ENCODE data around the gene ADRA2B. TPM values are rescaled to one million over a fixed set of nuclear protein-coding genes. Genes with fewer than 3 reads are reported as not detected.

Gene ADRA2B
- total and polyA plus RNA-seq, 2 donors (not counting 1 experiment from before 2014, with no cell fraction given): 0.27 to 0.46 TPM

- Histone ChIP-seq H3K4me2 (replicated peaks; ENCODE audit: low read depth, low read length, poor library complexity, severe bottlenecking) (no peak overlapping the region), H3K9ac (ENCODE audit: low read length) (no peak overlapping the region), H4K20me1 (ENCODE audit: control insufficient read depth, insufficient read depth, low read length, poor library complexity, severe bottlenecking) (no peaks in the 10 kb centered on the region), H3K4me1 (ENCODE audit: control insufficient read depth in 2 of 2, insufficient read depth in 2 of 2, low read length in 2 of 2) (no peaks in the 10 kb centered on the region), H3K9me3 (ENCODE audit: control extremely low read depth in 1 of 3, control insufficient read depth in 2 of 3, insufficient read depth in 1 of 3, low read length in 2 of 3) (peaks cover 0 to 7% (median 2%) of the 10 kb centered on the region in 3 donors), H3K27ac (ENCODE audit: low read length in 2 of 2) (no peak overlapping the region), H3K27me3 (replicated peaks in 1 of 4; ENCODE audit: control extremely low read depth in 1 of 4, control insufficient read depth in 3 of 4, insufficient read depth in 4 of 4, low read length in 3 of 4) (no peaks in the 10 kb centered on the region), H3K36me3 (replicated peaks in 1 of 2; ENCODE audit: control extremely low read depth in 1 of 2, control insufficient read depth in 1 of 2, extremely low read depth in 1 of 2, insufficient read depth in 2 of 2, low read length in 1 of 2) (no peaks in the 10 kb centered on the region), H3K4me3 (ENCODE audit: control extremely low read depth in 1 of 5, extremely low read depth in 1 of 5, insufficient read depth in 1 of 5, low read depth in 2 of 5, low read length in 4 of 5) (no peak overlapping the region), H2AFZ (ENCODE audit: insufficient read depth, low read depth, low read length, poor library complexity, severe bottlenecking) (no peak overlapping the region), H3K79me2 (ENCODE audit: control insufficient read depth, insufficient read depth, low read length) (no peaks in the 10 kb centered on the region)
- CTCF ChIA-PET: no interaction called here
- Mint-ChIP-seq H3K4me3 (no peak overlapping the region), H3K4me1 (no peaks in the 10 kb centered on the region), H3K9me3 (ENCODE audit: insufficient read depth) (peaks cover 10% of the 10 kb centered on the region), H3K27ac (no peak overlapping the region), H3K27me3 (peaks cover 5% of the 10 kb centered on the region)
- WGBS (ENCODE audit: insufficient coverage): 85% methylated on average over 4 of the region's 6 CpGs
- no peak for ATAC-seq (ENCODE audit: low read depth)
- TF ChIP-seq, protein P1, sequence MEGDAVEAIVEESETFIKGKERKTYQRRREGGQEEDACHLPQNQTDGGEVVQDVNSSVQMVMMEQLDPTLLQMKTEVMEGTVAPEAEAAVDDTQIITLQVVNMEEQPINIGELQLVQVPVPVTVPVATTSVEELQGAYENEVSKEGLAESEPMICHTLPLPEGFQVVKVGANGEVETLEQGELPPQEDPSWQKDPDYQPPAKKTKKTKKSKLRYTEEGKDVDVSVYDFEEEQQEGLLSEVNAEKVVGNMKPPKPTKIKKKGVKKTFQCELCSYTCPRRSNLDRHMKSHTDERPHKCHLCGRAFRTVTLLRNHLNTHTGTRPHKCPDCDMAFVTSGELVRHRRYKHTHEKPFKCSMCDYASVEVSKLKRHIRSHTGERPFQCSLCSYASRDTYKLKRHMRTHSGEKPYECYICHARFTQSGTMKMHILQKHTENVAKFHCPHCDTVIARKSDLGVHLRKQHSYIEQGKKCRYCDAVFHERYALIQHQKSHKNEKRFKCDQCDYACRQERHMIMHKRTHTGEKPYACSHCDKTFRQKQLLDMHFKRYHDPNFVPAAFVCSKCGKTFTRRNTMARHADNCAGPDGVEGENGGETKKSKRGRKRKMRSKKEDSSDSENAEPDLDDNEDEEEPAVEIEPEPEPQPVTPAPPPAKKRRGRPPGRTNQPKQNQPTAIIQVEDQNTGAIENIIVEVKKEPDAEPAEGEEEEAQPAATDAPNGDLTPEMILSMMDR (IDR thresholded peaks at IDR 0.05): no peak
- TF ChIP-seq EZH2 (IDR thresholded peaks at IDR 0.05; ENCODE audit: borderline replicate concordance, insufficient read depth, low read depth, low read length, poor library complexity, severe bottlenecking): no peak
- POLR2A ChIA-PET: no interaction called here
- intact Hi-C loops (cut with micrococcal nuclease): no loop called here
- DNase-seq: no peak
Observed at GRCh38 chr2:96074156-96074555, 42.2 kb downstream of the ADRA2B start.

DNA sequence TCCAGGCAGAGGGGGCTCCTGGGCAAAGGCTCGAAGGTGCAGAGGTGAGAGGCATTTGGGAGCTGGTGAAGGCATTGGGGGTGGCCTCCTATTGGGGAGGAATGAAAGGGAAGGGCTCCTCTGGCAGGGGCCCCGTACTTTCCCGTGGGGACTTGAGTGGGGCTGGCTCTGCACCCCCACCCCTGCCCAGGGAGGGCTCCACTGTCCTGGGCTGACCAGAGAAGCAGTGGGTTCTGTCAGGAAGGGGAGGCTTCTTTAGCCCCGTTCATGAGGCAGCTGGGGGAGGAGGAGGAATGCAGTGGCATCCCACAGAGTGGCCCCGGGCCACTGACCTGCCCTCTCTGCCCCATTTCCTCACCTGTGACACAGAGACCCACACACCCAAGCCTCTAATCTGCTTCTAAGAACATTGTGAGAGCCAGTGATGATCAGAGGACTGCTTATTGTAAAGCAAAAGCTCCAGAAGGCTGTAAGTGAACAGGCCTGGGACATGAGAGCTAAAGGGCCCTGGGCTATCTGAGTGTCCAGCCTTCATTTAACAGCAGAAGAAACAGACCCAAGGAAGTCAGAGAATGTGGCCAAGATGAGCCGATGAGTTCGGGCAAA is 43.1 kb downstream of the ADRA2B start:
- Histone ChIP-seq H3K4me3 (ENCODE audit: control extremely low read depth in 1 of 5, extremely low read depth in 1 of 5, insufficient read depth in 1 of 5, low read depth in 2 of 5, low read length in 4 of 5) (no peak overlapping the region), H4K20me1 (ENCODE audit: control insufficient read depth, insufficient read depth, low read length, poor library complexity, severe bottlenecking) (no peaks in the 10 kb centered on the region), H2AFZ (ENCODE audit: insufficient read depth, low read depth, low read length, poor library complexity, severe bottlenecking) (no peak overlapping the region), H3K4me1 (ENCODE audit: control insufficient read depth in 2 of 2, insufficient read depth in 2 of 2, low read length in 2 of 2) (no peaks in the 10 kb centered on the region), H3K4me2 (replicated peaks; ENCODE audit: low read depth, low read length, poor library complexity, severe bottlenecking) (no peak overlapping the region), H3K9me3 (ENCODE audit: control extremely low read depth in 1 of 3, control insufficient read depth in 2 of 3, insufficient read depth in 1 of 3, low read length in 2 of 3) (peaks cover 0 to 7% (median 2%) of the 10 kb centered on the region in 3 donors), H3K36me3 (replicated peaks in 1 of 2; ENCODE audit: control extremely low read depth in 1 of 2, control insufficient read depth in 1 of 2, extremely low read depth in 1 of 2, insufficient read depth in 2 of 2, low read length in 1 of 2) (no peaks in the 10 kb centered on the region), H3K27me3 (replicated peaks in 1 of 4; ENCODE audit: control extremely low read depth in 1 of 4, control insufficient read depth in 3 of 4, insufficient read depth in 4 of 4, low read length in 3 of 4) (no peaks in the 10 kb centered on the region), H3K27ac (ENCODE audit: low read length in 2 of 2) (no peak overlapping the region), H3K9ac (ENCODE audit: low read length) (no peak overlapping the region), H3K79me2 (ENCODE audit: control insufficient read depth, insufficient read depth, low read length) (no peaks in the 10 kb centered on the region)
- intact Hi-C loops (cut with micrococcal nuclease): no loop called here
- POLR2A ChIA-PET: no interaction called here
- Mint-ChIP-seq H3K4me1 (no peaks in the 10 kb centered on the region), H3K27ac (no peak overlapping the region), H3K9me3 (ENCODE audit: insufficient read depth) (peaks cover 10% of the 10 kb centered on the region), H3K4me3 (no peak overlapping the region), H3K27me3 (peaks cover 2% of the 10 kb centered on the region)
- WGBS (ENCODE audit: insufficient coverage): 90% methylated on average over 4 of the region's 7 CpGs
- no peak for TF ChIP-seq EZH2 (IDR thresholded peaks at IDR 0.05; ENCODE audit: borderline replicate concordance, insufficient read depth, low read depth, low read length, poor library complexity, severe bottlenecking)
- TF ChIP-seq, protein P1 (IDR thresholded peaks at IDR 0.05): no peak
- DNase-seq: no peak
- CTCF ChIA-PET: no interaction called here
- ATAC-seq (ENCODE audit: low read depth): no peak
